ENCODE data around the gene SORCS1.

SORCS1 gene

GRCh38 chr10:107104026-107104652 is 60.4 kb downstream of the SORCS1 start:
- no peak for DNase-seq (ENCODE audit: low read depth)

GRCh38 chr10:107103174-107104025 is 61.1 kb downstream of the SORCS1 start:
- no peak for DNase-seq (ENCODE audit: low read depth)

GRCh38 chr10:107098326-107098725 is 66.2 kb downstream of the SORCS1 start:
- no peak for DNase-seq (ENCODE audit: low read depth)

DNA sequence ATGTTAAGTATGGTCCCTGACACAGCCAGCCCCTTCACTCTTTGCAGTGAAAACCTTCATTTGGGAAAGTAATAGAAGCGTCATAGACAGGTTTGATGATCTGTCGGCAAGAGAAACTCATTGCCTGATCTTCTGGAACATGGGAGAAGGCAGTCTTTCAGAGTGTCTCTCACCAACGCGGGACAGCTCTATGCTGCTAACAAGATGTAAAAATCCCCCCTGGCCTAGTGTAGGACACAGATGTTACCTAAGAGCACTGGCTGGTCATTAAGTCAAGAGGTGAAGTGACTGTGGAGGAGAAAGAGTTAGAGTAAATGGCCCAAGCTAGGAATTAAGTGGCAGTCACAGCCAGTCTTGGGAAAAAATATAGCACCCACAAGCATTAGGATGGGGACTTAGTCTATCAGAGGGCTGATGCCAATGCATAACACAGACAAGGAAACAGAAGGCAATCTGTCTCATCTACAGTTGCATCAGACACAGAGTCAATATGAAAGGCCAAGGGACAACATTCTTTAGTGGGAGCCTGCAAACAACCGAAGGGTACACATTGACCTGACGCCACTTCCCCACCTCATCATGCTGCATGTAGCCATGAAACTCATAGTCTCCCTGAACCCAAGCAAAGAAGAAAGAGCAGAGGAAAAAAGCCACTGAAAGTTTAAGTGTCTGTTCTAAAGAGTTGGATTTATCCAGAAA is 69.5 kb downstream of the SORCS1 start:
- DNase-seq (ENCODE audit: low read depth) = no peak

DNA sequence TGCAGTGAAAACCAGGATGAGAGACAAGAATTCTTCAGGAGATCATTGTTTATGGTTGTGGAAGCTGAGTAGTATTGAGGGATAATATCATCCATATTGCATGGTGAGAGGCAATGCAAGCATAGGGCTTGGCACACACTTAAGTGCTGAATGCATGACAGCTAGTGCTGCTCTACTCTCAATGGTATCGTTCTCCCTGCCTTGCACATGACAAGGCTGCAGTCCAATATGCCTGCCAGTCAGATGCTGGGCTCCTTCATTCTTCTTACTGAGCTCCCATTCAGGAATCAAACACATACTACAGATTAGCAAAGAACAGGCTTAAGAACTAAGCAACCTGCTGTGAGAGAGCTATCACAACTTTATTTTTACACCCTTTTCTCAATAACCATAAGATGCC is 72.2 kb downstream of the SORCS1 start:
- DNase-seq (ENCODE audit: low read depth) = no peak

DNA sequence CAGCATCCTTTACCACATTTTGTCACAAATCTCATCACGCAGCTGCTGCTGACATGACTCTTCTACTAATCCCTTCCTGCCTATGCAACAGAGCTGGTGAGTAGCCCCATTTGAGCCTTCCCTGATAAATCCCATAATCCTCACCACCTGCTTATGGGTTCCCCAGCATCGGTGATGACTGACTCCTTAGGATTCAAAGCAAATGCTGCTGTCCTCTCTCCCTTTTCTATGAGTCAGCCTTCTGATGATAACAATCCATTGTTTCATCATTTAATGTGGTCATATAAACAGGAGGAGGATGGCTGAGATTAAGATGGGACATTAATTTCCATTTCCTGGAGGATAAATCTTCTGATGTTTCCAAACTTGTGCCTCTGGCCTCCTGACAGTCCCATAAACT is 73.4 kb downstream of the SORCS1 start:
- DNase-seq (ENCODE audit: low read depth) = no peak

DNA sequence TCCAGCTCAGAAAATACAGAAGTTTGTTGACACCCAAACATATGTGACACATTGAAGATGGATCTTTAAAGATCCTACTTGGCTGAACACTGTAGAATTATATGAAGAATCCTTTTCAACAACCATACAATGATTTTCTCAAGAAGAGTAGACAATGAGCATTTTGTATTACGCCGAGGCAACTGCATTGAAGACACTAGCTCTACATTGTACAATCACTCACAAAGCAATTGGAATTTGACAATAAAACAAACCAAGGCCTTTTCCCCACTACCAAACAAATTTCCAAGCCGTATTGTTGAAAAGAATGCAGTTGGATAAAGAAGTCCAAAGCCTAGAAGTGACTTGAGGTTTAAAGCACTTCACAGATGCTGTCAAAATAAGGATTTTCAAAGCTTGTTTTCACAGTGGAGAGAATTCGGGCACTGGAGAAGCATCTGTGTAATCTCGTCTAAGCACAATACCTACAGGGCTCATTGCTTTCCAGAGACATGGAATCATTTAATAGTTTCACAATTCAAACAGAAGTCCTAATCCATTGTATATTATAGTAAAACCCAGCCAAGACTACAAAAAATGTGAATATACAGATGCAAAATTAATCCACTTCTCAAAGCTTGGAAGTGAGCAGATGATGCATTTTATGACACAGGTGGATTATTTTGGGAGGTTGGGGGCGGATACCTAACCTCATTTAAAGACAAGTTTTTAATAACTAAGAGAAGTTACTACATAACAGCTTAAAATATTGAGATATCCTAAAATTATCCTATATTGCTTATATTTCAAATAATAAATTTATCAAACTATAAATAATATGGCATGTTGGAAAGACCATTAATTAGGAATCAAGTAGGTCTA is 78.6 kb downstream of the SORCS1 start:
- no peak for DNase-seq (ENCODE audit: low read depth)

GRCh38 chr10:107083388-107084009 is 81.0 kb downstream of the SORCS1 start:
- DNase-seq (ENCODE audit: low read depth) = no peak

GRCh38 chr10:107081644-107082043 is 82.9 kb downstream of the SORCS1 start:
- DNase-seq (ENCODE audit: low read depth) = no peak

- DNase-seq (ENCODE audit: low read depth) = no peak
Observed at GRCh38 chr10:107075117-107075516, 89.4 kb downstream of the SORCS1 start.

- DNase-seq (ENCODE audit: low read depth) = no peak
Observed at GRCh38 chr10:107072786-107073185, 91.7 kb downstream of the SORCS1 start.

DNA sequence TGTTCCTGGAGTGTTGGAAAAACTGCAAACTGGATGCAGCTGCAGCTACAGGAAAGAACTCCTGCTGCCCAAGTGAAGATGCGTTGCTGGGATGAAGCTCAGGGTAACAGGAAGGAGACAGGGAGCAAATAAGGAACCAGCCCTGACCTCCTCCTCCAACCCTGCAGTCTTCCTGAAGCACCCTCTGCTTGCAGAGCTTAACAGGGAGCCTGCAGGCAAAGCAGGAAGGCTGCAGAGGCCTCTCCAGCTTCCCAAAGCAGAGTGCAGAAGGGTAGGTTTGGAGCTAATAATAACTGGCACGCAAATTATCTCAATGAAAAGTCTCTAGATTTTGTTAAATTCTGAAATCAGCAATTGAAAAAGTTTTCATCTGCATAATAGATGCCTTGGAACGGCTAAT is 92.5 kb downstream of the SORCS1 start:
- DNase-seq (ENCODE audit: low read depth) = no peak

DNA sequence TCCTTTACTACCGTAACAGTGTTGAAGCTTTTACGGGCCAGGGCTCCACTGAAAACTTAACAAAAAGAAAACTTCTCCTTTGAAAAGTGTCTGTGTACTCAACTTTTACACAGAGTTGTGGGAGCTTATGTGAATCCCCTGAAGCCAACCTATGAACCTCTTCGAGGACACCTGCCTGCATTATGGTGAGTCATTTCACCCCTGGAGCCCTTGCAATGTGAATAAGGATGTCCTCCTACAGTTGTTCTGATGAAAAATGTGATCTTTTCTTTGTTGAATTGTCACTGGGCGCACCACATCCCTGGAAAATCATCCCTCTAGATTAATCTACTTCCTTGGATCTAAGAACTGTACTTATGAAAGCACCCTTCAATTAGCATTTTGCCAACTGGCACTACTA is 93.2 kb downstream of the SORCS1 start:
- DNase-seq (ENCODE audit: low read depth) = no peak

- no peak for DNase-seq (ENCODE audit: low read depth)
Observed at GRCh38 chr10:107067843-107068242, 96.7 kb downstream of the SORCS1 start.

GRCh38 chr10:107064075-107064474 is 100.4 kb downstream of the SORCS1 start:
- DNase-seq (ENCODE audit: low read depth) = no peak

DNA sequence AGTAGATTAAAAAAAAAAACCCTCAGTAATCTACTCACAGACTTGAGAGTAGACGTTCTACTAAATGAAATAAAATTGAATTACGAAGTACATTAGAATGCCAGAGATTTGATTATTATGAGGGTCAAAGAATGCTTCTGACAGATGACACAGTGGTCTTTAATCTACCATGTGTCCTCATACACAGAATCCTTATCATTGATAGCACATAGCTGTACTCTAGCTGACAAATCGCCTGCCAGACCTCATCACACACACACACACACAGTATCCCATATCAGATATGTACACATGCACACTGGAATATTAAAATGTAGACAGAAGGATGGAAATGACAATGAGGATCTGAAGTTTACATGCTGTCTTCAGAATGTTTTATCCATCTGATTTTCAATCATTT is 104.6 kb downstream of the SORCS1 start:
- DNase-seq (ENCODE audit: low read depth) = no peak

DNA sequence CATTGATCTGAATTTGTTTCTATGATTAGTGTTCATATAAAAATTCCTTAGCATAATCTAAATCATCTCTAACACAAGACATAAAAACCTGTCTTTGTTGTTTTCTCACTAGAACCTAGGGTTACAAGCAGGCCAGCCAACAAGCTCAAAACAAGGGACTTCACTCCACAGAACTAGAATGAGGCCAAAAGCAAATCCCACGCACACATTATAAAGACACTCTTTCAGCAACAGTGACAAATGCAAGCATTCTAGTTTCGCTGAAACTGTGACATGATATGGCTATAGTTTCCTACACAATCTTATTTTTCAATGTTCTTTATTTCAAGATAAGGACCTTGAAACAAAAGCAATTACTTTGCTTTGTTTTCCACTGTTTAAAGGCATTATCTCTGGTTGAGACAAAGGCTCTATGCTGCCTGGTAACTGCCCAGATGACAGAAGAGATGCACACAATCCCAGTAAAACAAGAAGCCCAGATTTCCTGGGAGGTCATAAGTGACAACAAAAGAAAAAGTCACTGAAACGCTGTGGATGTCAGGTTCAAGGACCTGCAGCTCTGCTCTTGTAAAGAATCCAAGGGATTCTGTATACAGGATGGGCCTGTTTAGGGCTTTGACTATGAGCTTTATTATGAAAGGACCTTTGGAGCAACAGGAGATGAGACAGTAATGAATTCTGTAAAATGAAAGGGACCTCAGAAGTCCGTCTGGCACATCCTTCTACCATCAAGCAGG is 105.3 kb downstream of the SORCS1 start:
- DNase-seq (ENCODE audit: low read depth) = no peak

DNA sequence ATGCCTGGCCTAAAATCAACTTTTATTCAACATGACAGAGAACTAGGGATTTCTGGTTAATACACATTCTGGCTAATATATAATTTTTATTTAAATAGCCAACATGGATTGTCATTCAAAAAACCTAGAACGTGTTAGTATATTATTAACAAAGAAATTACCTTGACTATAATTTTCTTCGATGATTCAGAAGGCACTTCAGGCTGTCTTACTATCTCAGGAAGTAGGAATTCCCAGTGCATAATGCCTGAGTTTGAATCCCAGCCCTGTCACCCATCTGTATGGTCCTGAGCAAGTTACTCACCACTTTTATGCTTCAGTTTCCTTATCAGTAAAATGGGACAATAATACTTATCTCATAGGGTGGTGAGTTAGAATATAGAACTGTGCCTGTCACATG is 106.2 kb downstream of the SORCS1 start:
- no peak for DNase-seq (ENCODE audit: low read depth)

- no peak for DNase-seq (ENCODE audit: low read depth)
Observed at GRCh38 chr10:107056182-107056581, 108.3 kb downstream of the SORCS1 start.

DNA sequence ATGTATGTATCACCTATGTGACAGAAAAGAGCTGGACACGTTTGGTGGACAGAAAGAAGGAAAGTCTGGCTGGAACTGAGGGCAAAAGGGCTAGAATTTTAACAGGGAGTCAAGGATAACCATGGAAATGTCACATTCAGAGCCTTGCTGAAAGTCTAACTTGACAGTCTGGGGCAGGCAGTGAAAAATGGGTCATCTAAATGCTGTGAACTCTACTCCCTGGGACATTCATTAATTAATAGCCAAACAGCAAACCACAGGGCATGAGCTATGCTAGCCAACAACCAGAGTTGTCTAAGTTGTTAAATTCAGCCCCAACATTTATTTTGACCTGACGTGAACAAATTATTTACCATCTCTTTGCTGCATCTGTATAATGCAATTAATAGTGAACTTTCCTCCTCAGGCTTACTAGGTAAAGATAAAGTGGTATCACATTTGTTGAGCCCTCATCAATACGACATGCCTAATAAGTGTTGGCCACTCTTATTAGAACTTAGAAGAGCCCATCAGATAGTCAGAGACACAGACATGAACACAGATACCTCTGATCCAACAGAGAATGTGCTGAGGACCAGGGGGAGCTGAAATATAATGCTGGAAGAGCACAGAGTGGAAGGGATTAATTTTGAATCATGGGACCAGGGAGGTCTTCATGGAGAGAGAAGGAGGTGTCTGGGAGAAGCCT is 109.9 kb downstream of the SORCS1 start:
- no peak for DNase-seq (ENCODE audit: low read depth)
